Cardiac septum (tissue), 1 donor: ENCODE measurements around the gene ZNF672. TPM values are rescaled to one million over a fixed set of nuclear protein-coding genes. Genes with fewer than 3 reads are reported as not detected.
"Not testable (repeated sequence)": the region's sequence is repeated elsewhere in the genome, so short reads cannot be mapped to it uniquely, and the experiment has no call there.

Experiments
- DNase-seq: peaks from one replicate; pipeline ENCODE4 v3.0.0-alpha.2; 2020; ENCODE audit warnings: low spot score
- intact Hi-C: fragments of 100-400 bp; cut with DNase I; formaldehyde crosslinking; loops from one replicate; pipeline ENCODE4 v1.14.0; 2022
- long read RNA-seq: library from polyadenylated mRNA; unstranded; transcript quantifications from one replicate; pipeline ENCODE4 v2.0.0, GENCODE V29; 2021
- total RNA-seq: library from RNA; stranded (reverse); fragmentation: NEBNext Ultra II Directional; extraction: Animal tissue kit (Norgen Biotek cat#: 25700); gene quantifications from one replicate; pipeline ENCODE4 v1.2.1, GENCODE V29; 2021
- donor health status: DM: no; HTN: no; CAD: no.

The ZNF672 gene
- 40.7 TPM for total RNA-seq
- long read RNA-seq, transcript ZNF672-201 (4 exons, 2,989 nt), result major isoform, 61 of 81 reads
- long read RNA-seq, partial matches to known transcripts, result 0 of 81 reads
- long read RNA-seq, other reads (novel, unspliced or antisense), result 19 of 81 reads

GRCh38 chr1:248837781-248838356 is at the start of gene ZNF672:
Gene ZNF672, plus strand, starts transcription at chr1:248838224. Its CDS starts 9,051 bp downstream, at chr1:248847275.
- intact Hi-C loops, result loop anchor here (1.0 kb wide), 4 partner anchors 12 to 68 kb away; partner anchors contain the start of genes PGBD2 and ZNF692

DNA sequence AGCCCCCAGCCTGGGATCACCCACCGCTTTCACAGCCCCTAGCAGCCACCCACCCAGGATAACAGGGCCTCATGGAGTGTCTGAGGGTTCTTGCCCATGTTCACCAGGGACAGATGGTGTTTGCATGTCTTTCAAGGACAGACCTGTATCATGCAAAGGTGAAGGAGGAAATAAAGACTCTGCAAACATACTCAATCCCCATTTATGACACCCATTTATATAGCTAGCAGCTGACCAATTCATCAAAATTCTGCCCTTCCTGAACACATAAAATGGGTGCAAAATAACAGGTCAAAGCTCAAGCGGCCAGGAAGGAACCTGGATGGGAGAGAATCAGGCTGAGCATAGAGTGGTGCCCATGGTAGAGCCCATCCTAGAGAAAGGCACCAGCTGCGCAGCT is 49.7 kb upstream of the ZNF672 start:
- intact Hi-C loops, result no loop called here
- DNase-seq, result no peak

More at GRCh38 chr1:248837781-248838356, at the start of gene ZNF672:
- peak; percentile 99 for DNase-seq

GRCh38 chr1:248789337-248789736 is 48.7 kb upstream of the ZNF672 start:
- DNase-seq, result not testable (repeated sequence)

GRCh38 chr1:248790456-248790855 is 47.6 kb upstream of the ZNF672 start:
- intact Hi-C loops, result no loop called here
- no peak for DNase-seq

More at GRCh38 chr1:248789337-248789736, 48.7 kb upstream of the ZNF672 start:
- intact Hi-C loops, result not testable (repeated sequence)

DNA sequence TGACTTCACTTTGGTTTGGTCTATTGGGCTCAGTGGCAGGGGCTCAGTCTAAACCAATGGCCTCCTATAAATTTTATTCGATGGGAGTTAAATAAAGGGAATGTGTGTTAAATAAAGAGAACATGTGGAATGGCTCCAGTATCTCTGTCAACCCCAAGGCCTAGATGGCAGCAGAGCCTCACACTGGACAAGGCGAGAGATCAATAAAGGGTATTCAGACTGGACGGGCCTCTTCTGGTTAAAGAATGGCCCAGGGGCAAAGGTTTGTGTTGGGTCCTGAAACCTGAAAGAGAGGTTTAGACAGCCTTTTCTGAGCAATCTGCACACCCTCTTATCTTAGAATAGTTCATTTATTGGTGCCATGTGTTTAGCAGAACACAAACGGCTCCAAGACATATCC is 47.0 kb upstream of the ZNF672 start:
- intact Hi-C loops, result no loop called here
- DNase-seq, result no peak

DNA sequence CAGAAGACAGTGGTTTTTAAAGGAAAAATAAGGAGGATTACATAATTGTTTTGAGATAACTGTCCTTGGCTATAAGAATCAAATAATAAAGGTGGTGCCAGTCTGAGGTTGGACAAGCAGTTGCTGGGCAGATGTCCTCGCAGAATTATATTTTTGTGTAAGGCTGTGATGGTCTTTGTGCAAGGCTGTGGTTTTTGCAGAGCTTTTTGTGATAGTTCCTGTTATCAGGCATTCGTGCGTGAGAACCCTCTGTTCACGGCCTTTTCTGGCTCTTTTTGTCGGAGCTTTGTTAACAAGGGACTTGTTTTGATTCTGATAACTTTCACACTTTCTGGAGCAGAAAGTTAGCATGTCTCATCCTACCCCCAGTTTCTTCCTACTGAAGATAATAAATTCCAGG is 45.7 kb upstream of the ZNF672 start:
- DNase-seq, result no peak
- intact Hi-C loops, result no loop called here

- DNase-seq, result no peak
- intact Hi-C loops, result no loop called here
Observed at GRCh38 chr1:248793592-248793991, 44.4 kb upstream of the ZNF672 start.

DNA sequence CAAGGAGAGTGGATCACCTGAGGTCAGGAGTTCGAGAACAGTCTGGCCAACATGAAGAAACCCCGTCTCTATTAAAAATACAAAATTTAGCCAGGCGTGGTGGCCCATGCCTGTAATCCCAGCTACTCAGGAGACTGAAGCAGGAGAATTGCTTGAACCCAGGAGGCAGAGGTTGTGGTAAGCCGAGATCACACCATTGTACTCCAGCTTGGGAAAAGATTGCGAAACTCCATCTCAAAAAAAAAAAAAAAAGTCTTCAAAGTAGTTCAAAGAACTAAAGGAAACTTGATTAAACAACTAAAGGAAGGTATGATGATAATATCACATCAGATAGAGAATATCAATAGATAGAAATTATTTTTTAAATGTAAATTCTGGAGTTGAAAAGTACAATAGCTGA is 43.4 kb upstream of the ZNF672 start:
- DNase-seq, intact Hi-C loops: not testable (repeated sequence)

- intact Hi-C loops, result no loop called here
- no peak for DNase-seq
Observed at GRCh38 chr1:248798791-248799190, 39.2 kb upstream of the ZNF672 start.

GRCh38 chr1:248800459-248800858 is 37.6 kb upstream of the ZNF672 start:
- intact Hi-C loops, result no loop called here
- no peak for DNase-seq

DNA sequence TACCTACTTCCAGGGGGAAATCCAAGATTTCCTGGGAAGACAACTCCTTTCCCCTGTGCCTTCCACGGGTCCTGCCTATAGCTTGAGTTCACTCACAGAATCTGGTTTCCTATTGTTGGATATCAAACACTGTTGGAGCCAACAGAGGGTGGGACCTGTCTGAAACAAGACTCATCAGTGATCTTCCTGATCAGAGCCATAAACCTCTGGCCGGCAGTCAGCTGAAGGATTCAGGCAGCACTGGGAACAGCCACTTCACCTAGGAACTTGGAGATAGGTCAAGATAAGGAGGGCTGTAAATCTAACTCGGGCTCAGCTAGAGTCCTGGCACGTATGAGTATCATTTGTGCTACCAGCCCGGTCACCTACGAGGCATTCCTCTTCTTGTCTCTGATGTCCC is 35.6 kb upstream of the ZNF672 start:
- intact Hi-C loops, result no loop called here
- no peak for DNase-seq

DNA sequence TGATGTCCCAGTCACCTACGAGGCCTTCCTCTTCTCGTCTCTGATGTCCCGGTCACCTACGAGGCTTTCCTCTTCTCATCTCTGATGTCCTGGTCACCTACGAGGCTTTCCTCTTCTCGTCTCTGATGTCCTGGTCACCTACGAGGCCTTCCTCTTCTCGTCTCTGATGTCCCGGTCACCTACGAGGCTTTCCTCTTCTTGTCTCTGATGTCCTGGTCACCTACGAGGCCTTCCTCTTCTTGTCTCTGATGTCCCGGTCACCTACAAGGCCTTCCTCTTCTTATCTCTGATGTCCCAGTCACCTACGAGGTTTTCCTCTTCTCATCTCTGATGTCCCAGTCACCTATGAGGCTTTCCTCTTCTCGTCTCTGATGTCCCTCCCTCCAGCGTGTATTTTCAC is 34.5 kb upstream of the ZNF672 start:
- intact Hi-C loops, result not testable (repeated sequence)

GRCh38 chr1:248804771-248805681 is 33.0 kb upstream of the ZNF672 start:
- no peak for DNase-seq
- intact Hi-C loops, result loop anchor here (5.0 kb wide), 1 partner anchor 103 kb away; the partner anchor contains the start of gene OR14I1

More for the DNA sequence above, 34.5 kb upstream of the ZNF672 start:
- not testable (repeated sequence) for DNase-seq

DNA sequence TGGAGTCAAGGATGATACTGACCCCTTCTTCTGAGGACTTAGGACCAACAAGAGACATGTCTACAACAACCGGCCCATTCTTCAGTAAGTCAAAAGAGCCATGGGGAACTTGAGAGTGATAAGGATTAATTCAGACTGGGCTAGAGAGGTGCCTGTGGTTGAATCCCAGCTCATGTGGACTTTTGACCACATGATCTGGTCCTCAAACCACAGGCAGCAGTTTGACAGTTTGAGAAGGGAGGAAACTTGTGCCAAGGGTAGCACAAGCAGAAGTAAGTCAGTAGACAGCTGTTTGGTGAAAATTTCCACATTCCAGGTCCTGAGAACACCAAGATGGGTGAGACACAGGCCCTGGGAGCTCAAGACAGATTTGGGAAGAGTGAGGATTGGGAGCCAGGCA is 32.1 kb upstream of the ZNF672 start:
- no peak for DNase-seq
- intact Hi-C loops, result loop anchor here (5.0 kb wide), 1 partner anchor 104 kb away; the partner anchor contains the start of gene OR14I1

DNA sequence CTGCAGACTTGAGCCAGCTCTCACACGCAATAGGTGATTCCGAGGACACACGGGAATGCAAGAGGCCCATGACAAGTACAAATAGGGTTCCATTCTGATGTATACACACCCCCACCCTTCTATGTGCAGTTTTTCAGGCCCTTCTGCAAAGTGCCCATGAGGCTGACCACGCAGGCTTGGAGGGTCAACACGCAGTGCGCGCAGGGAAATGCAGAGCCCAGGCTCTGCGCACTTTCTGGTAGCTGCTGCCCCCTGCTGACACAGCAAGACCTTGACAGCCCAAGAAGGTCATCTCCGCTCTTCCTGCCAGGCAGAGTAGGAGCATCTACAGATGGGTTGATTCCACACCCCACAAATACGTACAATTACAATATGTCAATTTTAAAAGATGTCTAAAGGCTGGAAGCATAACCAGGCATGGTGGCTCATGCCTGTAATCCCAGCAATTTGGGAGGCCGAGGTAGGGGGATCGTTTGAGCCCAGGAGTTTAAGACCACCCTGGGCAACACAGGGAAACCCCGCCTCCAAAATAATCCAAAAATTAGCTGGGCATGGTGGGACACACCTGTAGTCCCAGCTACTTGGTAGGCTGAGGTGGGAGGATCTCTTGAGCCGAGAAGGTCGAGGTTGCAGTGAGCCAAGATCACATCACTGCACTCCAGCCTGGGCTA is 30.8 kb upstream of the ZNF672 start:
- DNase-seq, result peak; percentile 85
- intact Hi-C loops, result loop anchor here (1.0 to 5.0 kb wide), 2 partner anchors 105 to 186 kb away; partner anchors contain the start of gene OR14I1

- DNase-seq, result no peak
- intact Hi-C loops, result loop anchor here (5.0 kb wide), 1 partner anchor 107 kb away; the partner anchor contains the start of gene OR14I1
Observed at GRCh38 chr1:248808876-248809275, 29.1 kb upstream of the ZNF672 start.

GRCh38 chr1:248810000-248810726 is 27.9 kb upstream of the ZNF672 start:
- no peak for DNase-seq
- intact Hi-C loops, result loop anchor here (5.0 kb wide), 1 partner anchor 108 kb away; the partner anchor contains the start of gene OR14I1

- intact Hi-C loops, result no loop called here
- no peak for DNase-seq
Observed at GRCh38 chr1:248810727-248811513, 27.1 kb upstream of the ZNF672 start.
